ENCODE measurements around the gene ARHGAP26.

Gene ARHGAP26

DNA sequence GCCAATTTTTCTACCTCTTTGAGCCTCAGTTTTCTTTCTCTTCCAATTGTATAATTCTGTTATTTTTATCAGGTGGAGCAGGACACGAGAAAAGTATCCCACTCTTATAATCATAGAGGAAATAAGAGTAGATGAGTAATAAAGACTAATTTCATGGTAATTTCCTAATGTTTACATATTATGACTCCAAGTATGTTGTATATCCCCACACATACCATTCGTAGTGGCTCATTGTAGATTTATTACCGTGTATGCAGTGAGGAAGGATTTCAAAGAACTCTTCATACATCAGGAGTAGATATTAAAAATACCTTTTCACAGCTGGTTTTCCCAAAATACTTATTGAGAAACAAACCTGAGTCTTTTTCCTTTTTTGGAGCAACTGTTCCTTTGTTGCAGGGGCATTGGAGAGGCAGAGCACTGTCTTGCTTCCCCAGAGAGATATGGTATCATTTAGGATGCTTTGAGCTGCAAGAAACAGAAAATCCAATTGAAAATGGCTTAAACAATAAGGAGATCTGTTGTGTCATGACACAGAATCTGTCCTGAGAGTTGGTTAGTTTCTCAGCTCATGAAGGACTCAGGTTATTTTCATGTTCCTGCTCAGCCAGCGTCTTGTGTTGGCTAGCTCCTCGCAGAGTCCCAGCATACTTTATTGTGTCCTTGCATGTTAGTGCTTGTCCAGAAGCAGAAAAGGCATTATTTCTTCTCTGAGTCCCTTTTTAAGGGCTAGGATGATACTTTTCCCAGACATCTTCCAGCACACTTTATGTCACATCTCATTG, 291.2 kb downstream of the ARHGAP26 start:
- TF ChIP-seq, protein P1, sequence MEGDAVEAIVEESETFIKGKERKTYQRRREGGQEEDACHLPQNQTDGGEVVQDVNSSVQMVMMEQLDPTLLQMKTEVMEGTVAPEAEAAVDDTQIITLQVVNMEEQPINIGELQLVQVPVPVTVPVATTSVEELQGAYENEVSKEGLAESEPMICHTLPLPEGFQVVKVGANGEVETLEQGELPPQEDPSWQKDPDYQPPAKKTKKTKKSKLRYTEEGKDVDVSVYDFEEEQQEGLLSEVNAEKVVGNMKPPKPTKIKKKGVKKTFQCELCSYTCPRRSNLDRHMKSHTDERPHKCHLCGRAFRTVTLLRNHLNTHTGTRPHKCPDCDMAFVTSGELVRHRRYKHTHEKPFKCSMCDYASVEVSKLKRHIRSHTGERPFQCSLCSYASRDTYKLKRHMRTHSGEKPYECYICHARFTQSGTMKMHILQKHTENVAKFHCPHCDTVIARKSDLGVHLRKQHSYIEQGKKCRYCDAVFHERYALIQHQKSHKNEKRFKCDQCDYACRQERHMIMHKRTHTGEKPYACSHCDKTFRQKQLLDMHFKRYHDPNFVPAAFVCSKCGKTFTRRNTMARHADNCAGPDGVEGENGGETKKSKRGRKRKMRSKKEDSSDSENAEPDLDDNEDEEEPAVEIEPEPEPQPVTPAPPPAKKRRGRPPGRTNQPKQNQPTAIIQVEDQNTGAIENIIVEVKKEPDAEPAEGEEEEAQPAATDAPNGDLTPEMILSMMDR (IDR thresholded peaks at IDR 0.05), result no peak

DNA sequence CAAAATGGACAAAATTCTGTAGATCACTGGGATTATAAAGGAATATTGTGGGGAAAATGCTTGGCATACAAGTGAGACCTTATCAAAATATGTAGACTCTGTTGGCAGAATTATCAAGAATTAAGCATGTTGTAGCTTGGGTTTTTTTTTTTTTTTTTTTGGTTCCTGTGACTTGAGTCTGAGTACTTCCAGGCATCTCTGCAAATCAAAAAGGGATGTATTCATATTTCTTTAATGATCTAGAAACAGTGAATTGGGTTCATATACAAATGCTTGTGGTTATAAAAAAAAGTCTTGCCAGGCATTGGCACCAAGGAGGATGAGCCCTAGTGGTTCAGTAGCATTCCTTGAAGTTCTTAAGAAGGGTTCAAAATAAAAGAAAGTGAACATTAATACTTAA, 292.2 kb downstream of the ARHGAP26 start:
- TF ChIP-seq, protein P1 (IDR thresholded peaks at IDR 0.05), result no peak

DNA sequence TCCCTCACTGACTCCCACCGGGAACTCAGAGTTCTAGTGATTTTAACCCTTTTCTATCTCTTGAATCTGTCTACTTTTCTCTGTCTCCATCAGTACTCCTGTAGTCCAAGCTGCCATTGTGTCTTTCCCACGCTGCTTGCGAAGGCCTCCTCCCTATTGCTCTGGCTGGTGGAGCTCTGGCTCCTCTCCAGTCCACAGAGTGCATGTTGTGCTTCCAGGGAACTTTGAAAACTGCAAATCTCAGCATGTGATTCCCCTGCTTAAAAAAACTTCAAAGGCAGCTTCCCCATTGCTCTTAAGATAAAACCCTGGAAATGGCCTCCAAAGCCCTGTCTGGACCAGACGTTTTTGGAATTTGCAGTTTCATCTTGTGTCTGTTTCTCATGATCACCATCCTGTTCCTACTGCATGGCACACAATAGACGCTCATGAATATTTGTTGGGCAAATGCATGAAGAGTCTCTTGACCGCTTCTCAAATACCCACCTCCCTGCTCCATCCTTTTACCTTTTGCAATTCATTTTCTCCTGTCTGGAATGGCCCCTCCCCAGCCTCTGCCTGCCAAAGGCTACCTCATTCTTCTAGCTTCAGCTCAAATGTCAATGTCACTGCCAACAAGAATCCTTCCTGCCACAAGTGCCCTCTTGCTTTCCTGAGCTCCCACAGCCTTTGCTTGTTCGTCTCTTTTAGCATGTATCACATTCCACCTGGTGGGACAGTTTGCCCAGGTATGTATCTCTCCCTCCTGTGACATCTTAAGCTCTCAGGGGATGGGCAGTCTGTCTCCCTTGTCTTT, 293.2 kb downstream of the ARHGAP26 start:
- TF ChIP-seq, protein P1 (IDR thresholded peaks at IDR 0.05), result no peak

DNA sequence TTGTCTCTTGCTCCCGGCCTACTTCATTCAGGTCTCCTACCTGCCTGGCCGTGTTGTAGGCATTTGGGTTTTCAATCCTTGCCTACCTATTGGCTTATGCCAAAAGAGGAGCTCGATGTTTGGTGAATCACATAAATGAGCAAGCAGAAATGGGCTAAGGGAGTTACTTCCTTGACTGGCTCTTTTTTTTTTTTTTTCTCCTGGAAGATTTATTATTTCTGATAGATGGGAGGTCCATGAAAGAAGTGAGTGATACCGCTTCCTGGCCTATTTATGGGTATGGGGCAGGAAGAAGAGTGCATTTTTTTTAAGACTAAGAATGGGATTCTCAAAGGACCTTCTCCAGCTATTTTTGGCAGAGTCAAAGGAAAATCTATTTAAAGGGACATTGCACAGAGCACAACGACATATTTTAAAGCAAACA, 294.1 kb downstream of the ARHGAP26 start:
- TF ChIP-seq, protein P1 (IDR thresholded peaks at IDR 0.05), result no peak

DNA sequence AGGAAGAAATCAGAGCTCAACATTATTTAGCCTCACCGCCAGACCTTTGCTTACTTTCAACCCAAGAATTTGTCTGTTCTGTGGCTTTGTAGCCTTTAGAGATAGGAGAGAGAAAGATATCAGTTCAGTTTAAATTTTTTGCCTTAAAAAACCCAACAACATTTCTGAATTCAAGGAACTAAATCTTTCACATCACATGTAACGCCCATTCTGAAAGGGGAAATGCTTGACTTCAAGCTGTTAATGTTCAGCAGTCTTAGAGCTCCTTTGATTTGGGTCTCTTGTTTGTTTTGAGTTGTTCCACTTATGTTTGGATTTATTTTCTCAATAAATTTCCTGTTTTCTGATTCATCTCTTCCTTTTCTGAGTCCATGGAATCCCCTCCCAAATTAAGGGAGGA, 294.5 kb downstream of the ARHGAP26 start:
- TF ChIP-seq, protein P1 (IDR thresholded peaks at IDR 0.05), result no peak

DNA sequence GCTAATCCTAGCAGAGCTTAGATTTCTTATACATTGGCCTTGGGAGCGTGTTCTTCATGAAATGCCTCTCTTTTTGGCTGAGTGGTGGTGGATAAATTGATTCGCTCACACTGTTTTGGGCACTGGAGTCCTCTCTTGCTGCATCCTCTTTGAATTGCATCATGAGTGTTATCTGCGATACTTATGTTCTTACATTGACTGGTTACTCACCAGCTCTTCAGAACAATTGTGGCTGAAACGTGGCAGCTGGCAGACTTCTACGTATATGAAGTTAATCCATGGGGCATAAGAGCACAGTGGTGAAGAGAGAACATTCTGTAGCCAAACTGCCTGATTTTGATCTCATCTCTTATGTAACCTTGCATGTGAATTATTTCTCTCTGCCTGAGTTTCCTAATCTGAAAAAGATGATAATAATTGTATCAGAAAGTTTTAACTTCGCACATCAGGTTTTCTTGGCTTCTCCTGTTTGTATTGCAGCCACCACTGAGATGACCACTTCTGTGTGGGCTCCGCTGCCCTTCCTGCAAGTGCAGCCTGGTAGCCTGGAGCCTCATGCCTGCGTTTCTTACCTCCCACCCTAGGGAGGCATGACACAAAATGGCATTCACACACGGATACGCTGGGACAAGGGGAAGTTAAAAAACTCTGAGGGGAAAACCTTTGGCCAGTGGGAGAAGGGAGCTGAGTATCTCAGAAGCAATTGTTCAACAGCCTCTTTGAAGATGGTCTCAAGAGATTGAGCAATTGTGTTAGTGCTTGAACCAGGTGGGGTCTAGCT, 295.2 kb downstream of the ARHGAP26 start:
- TF ChIP-seq, protein P1 (IDR thresholded peaks at IDR 0.05), result no peak

DNA sequence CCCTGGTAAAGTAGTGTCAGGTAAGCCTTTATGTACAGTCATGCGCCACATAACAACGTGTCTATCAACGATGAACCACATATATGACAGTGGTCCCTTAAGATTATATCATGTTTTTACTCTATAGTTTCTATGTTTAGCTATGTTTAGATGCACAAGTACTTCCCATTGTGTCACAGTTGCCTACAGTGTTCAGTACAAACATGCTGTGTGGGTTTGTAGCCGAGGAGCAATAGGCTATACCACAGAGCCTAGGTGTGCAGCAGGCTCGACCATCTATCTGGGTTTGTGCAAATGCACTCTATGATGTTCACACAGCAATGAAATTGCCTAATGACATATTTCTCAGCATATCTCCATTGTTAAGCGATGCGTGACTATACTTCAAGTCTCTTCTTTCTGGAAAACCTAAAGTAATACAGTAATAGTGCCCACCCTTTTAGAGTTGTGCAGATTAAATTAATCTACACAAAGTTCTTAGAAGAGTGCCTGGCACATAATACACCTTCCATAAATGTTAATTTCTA, 295.9 kb downstream of the ARHGAP26 start:
- TF ChIP-seq, protein P1 (IDR thresholded peaks at IDR 0.05), result no peak
